Omental fat pad (tissue), 4 donors: ENCODE measurements around the gene PACSIN2. TPM values are rescaled to one million over a fixed set of nuclear protein-coding genes. Genes with fewer than 3 reads are reported as not detected.
A peak's percentile ranks its signal among the peaks of the same experiment; 100 is the strongest.

Experiments
- ATAC-seq: fragments of 150-250 bp; one replicate; pipeline ENCODE4 v1.9.1; 2016; ENCODE audit warnings: mild to moderate bottlenecking, moderate library complexity; ENCODE audit not compliant: low FRiP score
- DNase-seq: peaks from one replicate; pipeline ENCODE4 v3.0.0-alpha.2; 2019; ENCODE audit warnings: low spot score
- total RNA-seq, 4 donors: library from RNA; depleted of rRNA; stranded (reverse); fragments of >200 nt; gene quantifications; one replicate each; pipeline ENCODE4 v1.1.0, GENCODE V29; 2016
- TF ChIP-seq, protein P1 (sequence below), 3 donors: fragments of 450-650 bp; IDR thresholded peaks; one replicate each; pipeline ENCODE4 v1.5.1; 2016 to 2017; ENCODE audit warnings: antibody characterized with exemption in 3 of 3, mild to moderate bottlenecking in 3 of 3, moderate library complexity in 2 of 3

The PACSIN2 gene
- total RNA-seq, 4 donors from 2014 or later, result 39.0 to 111 (median 51.3) TPM

DNA sequence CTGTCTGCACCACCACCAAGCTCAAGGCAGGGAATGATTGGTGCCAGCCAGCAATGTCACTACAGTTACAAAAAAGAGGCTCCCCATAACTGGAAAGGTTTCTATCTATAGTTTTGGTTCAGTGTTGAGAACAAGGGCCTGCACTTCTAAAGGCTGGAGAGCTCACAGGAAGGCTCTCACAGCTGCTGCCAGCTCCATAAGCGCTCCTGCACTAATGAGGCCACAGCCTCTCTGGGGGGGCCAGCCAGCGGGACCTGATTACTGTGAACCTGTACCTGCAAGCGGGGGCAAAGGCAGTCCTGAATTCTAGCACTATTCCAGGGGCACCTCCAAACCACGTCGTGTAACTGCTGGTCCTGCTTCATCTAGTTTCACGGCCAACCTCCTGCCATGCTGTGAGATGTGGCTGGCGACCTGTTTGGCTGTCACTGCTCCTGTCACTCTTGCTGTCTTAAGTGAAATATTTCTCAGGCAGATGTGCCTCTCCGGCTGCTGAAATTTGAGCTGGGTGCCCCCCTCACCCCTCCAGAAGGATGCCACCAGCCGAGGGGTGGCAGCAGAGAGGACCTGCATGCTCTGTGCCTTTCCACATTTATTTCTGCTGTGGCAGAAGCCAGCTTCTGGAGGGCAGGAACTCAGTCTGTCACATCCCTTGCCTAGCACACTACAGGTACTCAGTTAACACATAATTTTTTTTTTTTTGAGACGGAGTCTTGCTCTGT lies 104.6 kb downstream of the PACSIN2 start:
- ATAC-seq, result no peak
- TF ChIP-seq, protein P1, sequence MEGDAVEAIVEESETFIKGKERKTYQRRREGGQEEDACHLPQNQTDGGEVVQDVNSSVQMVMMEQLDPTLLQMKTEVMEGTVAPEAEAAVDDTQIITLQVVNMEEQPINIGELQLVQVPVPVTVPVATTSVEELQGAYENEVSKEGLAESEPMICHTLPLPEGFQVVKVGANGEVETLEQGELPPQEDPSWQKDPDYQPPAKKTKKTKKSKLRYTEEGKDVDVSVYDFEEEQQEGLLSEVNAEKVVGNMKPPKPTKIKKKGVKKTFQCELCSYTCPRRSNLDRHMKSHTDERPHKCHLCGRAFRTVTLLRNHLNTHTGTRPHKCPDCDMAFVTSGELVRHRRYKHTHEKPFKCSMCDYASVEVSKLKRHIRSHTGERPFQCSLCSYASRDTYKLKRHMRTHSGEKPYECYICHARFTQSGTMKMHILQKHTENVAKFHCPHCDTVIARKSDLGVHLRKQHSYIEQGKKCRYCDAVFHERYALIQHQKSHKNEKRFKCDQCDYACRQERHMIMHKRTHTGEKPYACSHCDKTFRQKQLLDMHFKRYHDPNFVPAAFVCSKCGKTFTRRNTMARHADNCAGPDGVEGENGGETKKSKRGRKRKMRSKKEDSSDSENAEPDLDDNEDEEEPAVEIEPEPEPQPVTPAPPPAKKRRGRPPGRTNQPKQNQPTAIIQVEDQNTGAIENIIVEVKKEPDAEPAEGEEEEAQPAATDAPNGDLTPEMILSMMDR (IDR thresholded peaks at IDR 0.05), result no peak
- DNase-seq, result no peak

DNA sequence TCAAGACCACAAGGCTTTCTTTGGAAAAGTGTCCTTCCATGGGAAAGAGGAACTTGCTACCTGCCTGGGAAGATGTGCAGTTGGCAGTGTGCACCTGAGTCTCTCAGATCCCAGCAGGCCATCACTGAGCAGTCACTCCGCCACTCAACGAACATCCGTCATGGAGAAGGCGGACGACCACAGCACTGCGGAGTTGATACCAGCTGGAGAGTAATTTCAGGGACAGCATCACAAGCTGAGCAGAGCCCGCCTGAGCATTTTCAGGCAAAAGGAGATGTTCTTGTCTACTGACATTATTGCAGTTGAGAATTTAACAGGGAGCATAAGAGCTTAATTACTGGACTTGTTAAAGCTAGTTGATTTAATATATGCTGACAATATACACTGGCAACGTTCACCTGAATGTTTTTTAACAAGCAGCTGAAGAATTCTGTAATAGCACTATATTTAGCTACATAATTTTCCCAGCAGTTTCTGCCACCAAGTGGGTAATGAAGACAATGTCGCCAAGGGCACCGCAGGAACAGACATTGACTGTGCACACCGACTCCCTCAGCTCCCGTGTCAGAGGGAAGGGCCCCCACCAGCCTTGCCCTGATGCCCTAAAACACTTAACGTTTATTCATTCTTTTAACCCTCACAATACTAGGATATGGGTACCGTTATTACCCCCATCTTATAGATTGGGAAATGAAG lies 105.4 kb downstream of the PACSIN2 start:
- TF ChIP-seq, protein P1 (IDR thresholded peaks at IDR 0.05), result no peak
- DNase-seq (no peak), ATAC-seq (no peak)

DNA sequence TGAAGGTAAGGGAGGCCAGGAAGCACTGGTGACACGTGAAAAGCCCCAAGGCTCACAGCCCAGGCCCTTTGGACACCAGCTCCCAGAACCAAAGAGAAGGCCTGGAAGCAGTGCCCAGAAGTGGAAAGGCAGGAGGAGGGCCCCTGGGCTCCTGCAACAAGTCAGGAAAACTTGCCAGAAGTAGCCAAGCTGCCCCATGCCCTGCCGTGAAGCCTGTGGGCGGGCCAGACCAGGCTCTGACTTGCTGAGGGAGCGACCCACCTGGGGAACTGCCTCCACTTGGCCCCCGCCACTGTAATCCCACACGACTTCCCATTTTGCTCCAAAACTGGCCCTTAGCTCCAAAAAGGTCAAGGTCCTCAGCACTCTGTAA lies 106.6 kb downstream of the PACSIN2 start:
- TF ChIP-seq, protein P1 (IDR thresholded peaks at IDR 0.05), result no peak
- DNase-seq (no peak), ATAC-seq (no peak)

DNA sequence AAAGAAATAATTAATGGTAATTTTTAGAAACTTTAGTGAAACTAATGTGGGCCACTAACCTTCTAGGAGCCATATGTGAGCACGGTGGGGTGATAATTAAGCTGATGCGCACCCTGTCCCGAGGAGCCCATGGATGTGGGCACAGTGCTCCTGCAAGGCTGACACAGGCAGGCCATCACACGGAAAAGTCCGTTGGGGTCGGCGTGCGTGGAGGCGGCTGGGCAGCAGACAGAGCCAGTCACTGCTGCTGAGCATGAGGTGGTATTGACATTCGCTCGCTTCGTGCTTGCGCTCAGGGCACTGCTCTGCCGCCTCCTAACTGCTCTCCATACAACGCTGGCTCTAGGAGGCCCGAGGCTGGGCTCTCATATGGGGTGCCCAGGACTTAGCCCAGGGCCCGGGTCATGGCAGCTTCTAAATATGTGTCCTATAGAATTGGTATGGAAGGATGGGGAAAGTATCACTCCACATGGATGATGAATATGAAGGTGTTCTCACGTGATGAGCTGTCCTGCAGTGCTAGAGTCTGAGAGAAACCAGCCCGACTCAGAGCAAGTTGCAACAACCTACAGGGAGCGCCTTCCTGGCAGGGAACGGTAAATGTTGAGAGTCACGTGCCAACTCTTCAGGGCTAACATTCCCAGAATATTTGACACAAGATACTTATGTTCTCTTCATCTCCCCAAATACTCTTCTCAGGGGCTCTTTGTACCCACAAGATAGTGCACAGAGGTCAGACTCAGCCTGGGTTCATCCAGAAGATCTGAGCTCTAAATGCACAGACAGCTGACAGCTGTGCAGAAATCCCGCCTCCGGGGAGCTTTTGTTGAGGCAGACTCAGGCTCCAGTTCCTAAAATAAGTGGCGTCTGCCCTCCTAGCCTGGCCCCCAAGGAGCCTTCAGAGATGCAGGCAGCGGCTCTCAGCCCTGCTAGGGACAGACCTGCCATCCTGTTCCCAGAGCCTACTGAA lies 107.3 kb downstream of the PACSIN2 start:
- TF ChIP-seq, protein P1 (IDR thresholded peaks at IDR 0.05), result no peak
- no peak for DNase-seq
- ATAC-seq, result peak; percentile 37

DNA sequence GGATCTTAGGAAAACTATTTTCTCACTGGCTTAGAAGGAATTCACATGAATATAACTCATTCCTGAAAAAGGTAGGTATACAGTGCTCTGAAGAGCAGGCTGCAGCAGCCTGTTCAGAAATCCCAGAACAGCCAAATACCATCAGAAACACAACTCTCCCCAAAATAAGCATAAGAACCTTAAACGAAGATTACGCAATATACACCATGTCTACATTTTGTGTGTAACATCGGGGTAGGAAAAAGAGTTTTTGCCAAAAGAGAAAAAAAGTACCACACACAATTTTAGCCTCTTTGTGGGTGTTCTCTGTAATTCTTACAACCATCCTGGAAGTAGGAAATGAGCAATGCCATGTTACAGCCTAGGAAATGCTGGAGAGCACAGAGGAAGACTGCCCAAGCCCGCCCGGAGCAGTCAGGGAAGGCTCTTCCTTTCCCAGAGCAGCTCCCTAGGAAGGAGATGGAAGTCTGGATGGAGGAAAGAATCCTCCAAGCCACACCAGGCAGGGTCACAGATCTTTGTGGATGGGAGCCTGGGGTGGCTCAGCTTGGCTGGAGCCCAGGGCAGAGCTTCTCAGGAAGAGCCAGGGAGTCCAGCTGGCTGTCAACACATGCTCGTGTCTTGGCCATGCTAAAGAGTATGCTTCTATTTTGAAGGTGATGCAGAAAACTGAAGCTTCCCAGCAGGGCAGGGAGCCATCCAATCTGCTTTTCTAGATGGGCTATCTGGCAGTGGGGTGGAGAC lies 108.2 kb downstream of the PACSIN2 start:
- TF ChIP-seq, protein P1 (IDR thresholded peaks at IDR 0.05), result no peak
- ATAC-seq (no peak), DNase-seq (no peak)

DNA sequence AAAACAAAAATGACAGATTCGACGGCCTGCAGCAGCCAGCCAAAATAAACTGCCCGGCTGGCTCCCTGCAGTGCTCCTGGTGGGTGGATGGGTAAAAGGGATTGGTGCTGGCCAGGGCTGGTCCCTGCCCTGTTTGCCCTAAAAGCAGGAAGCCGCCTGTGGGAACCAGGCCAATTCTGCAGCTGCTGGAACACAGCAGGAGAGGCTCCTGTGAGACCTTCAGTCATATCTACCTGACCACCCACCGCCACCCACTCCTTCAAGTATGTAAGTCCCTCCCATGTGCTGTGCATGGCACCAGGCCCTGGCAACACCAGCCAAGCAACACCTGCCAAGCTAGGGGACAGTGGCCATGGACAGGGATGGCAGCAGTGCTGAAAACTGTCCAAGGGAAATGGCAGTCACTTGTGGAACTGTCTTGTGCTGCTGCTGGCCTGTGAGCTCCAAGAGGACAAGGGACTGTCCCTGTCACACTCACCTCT lies 109.2 kb downstream of the PACSIN2 start:
- DNase-seq, result no peak
- ATAC-seq, result no peak
- TF ChIP-seq, protein P1 (IDR thresholded peaks at IDR 0.05), result no peak
